ENCODE data around the gene TFAP2A.

DNA sequence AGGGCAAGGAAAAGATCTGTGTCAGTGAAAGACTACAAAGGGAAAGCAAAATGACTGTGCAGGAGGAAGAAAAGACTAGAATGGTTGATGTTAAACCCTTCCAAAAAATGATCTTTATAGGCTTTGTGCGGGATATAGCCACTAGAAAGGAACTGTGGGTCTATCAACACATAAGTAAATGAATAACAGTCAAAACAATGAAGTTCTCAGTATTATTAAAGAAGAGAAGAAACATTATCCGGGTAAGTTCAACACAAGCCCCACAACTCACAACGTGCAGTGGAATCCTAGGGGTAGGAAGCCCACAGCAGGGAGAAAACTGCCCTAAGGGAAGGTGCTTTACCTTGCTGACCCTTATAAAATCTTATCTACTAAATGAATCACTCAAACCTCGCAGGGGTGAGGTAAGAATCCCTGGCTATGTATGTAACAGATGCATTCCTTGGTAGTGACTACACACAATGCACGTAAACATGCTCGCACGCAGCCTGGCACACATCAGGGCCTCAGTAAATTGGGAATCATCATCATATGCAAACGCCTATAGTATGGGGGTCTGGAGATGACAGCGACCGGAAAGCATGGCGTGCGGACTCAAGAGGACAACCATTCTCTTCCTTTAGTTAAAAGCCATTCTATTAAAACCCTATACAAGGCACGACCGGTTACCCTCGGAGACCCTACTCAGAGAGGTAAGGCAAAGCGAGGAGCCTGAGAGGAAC is 11.3 kb downstream of the TFAP2A start:
- TF ChIP-seq POLR2A (IDR thresholded peaks at IDR 0.05) = no peak
- TF ChIP-seq CTCF (IDR thresholded peaks at IDR 0.05 in 8 of 11, conservative IDR thresholded peaks at IDR 0.05 in 3 of 11) = no peak
- no peak for TF ChIP-seq POLR2AphosphoS5 (IDR thresholded peaks at IDR 0.05)

Data from spleen (tissue), 7 donors.